ENCODE data around the gene PRLH.

Gene PRLH

GRCh38 chr2:237539681-237540080 is 26.7 kb upstream of the PRLH start:
- DNase-seq (ENCODE audit: low read depth) = no peak

GRCh38 chr2:237540223-237540775 is 26.1 kb upstream of the PRLH start:
- DNase-seq (ENCODE audit: low read depth) = no peak

- no peak for DNase-seq (ENCODE audit: low read depth)
Observed at GRCh38 chr2:237540823-237541222, 25.6 kb upstream of the PRLH start.

- DNase-seq (ENCODE audit: low read depth) = no peak
Observed at GRCh38 chr2:237541243-237541642, 25.1 kb upstream of the PRLH start.

GRCh38 chr2:237542001-237542704 is 24.2 kb upstream of the PRLH start:
- no peak for DNase-seq (ENCODE audit: low read depth)

- DNase-seq (ENCODE audit: low read depth) = no peak
Observed at GRCh38 chr2:237546040-237546875, 20.1 kb upstream of the PRLH start.

- no peak for DNase-seq (ENCODE audit: low read depth)
Observed at GRCh38 chr2:237546876-237547395, 19.4 kb upstream of the PRLH start.

GRCh38 chr2:237547841-237548416 is 18.4 kb upstream of the PRLH start:
- DNase-seq (ENCODE audit: low read depth) = no peak

- no peak for DNase-seq (ENCODE audit: low read depth)
Observed at GRCh38 chr2:237549216-237549615, 17.2 kb upstream of the PRLH start.

- no peak for DNase-seq (ENCODE audit: low read depth)
Observed at GRCh38 chr2:237549643-237550415, 16.5 kb upstream of the PRLH start.

GRCh38 chr2:237551071-237551574 is 15.3 kb upstream of the PRLH start:
- no peak for DNase-seq (ENCODE audit: low read depth)

- DNase-seq (ENCODE audit: low read depth) = no peak
Observed at GRCh38 chr2:237552908-237553307, 13.5 kb upstream of the PRLH start.

- no peak for DNase-seq (ENCODE audit: low read depth)
Observed at GRCh38 chr2:237553948-237554347, 12.4 kb upstream of the PRLH start.

GRCh38 chr2:237555560-237555959 is 10.8 kb upstream of the PRLH start:
- DNase-seq (ENCODE audit: low read depth) = no peak

GRCh38 chr2:237556773-237557632 is 9.4 kb upstream of the PRLH start:
- DNase-seq (ENCODE audit: low read depth) = no peak

GRCh38 chr2:237557633-237558015 is 8.8 kb upstream of the PRLH start:
- no peak for DNase-seq (ENCODE audit: low read depth)

- DNase-seq (ENCODE audit: low read depth) = no peak
Observed at GRCh38 chr2:237558961-237559641, 7.3 kb upstream of the PRLH start.

GRCh38 chr2:237561221-237561620 is 5.2 kb upstream of the PRLH start:
- no peak for DNase-seq (ENCODE audit: low read depth)

- no peak for DNase-seq (ENCODE audit: low read depth)
Observed at GRCh38 chr2:237563816-237564215, 2.6 kb upstream of the PRLH start.

- no peak for DNase-seq (ENCODE audit: low read depth)
Observed at GRCh38 chr2:237564526-237565131, 1.7 kb upstream of the PRLH start.

Data from activated T-helper 1 cell treated with Interleukin-2 at 50 U/mL for 16 hours (primary cell).